Measurements from ENCODE around the gene TMTC2. TPM values are rescaled to one million over a fixed set of nuclear protein-coding genes. Genes with fewer than 3 reads are reported as not detected.

TMTC2 gene
- 2.6 and 3.3 TPM in 2 replicates for total RNA-seq

GRCh38 chr12:82686168-82687020, at the start of gene TMTC2:
Gene TMTC2, plus strand, starts transcription at chr12:82686906.

Small RNA genes within 50 kb of the gene (small RNA-seq; reads per million reads assigned to genes)
- not detected for gene RNU6-977P

All from subcutaneous preadipocyte (primary cell).